HG02571 (cell line): ENCODE results near the gene RASSF1.
"Not testable (repeated sequence)": the region's sequence is repeated elsewhere in the genome, so short reads cannot be mapped to it uniquely, and the experiment has no call there.

Experiments used
- ATAC-seq: cut with Tn5 transposase; IDR thresholded peaks from one replicate; pipeline ENCODE4 v1.9.1; 2021; ENCODE audit warnings: mild to moderate bottlenecking, moderate library complexity; ENCODE audit not compliant: unreplicated experiment

Gene RASSF1

GRCh38 chr3:50325113-50325480 lies 15.5 kb downstream of the RASSF1 start:
- ATAC-seq = no peak

GRCh38 chr3:50324351-50325112 lies 16.1 kb downstream of the RASSF1 start:
- no peak for ATAC-seq

- no peak for ATAC-seq
Observed at GRCh38 chr3:50323614-50324199, 16.9 kb downstream of the RASSF1 start.

- no peak for ATAC-seq
Observed at GRCh38 chr3:50323092-50323600, 17.5 kb downstream of the RASSF1 start.

GRCh38 chr3:50322386-50323091 lies 18.1 kb downstream of the RASSF1 start, which contains the start of gene HYAL2:
TSS of gene HYAL2 (minus strand) at chr3:50322745. CDS start at chr3:50320489, 2,256 bp downstream.
- ATAC-seq = no peak

- ATAC-seq = no peak
Observed at GRCh38 chr3:50322115-50322385, 18.6 kb downstream of the RASSF1 start.

- ATAC-seq = peak; percentile 71
Observed at GRCh38 chr3:50321336-50322114, 19.1 kb downstream of the RASSF1 start.

- ATAC-seq = peak; percentile 49
Observed at GRCh38 chr3:50320853-50321335, 19.7 kb downstream of the RASSF1 start.

GRCh38 chr3:50319894-50320625 lies 20.6 kb downstream of the RASSF1 start:
- ATAC-seq = no peak

GRCh38 chr3:50319181-50319893 lies 21.3 kb downstream of the RASSF1 start:
- no peak for ATAC-seq

- ATAC-seq = no peak
Observed at GRCh38 chr3:50318615-50319014, 22.0 kb downstream of the RASSF1 start.

- no peak for ATAC-seq
Observed at GRCh38 chr3:50318163-50318562, 22.5 kb downstream of the RASSF1 start.

GRCh38 chr3:50317300-50317699 lies 23.3 kb downstream of the RASSF1 start:
- ATAC-seq = no peak

- no peak for ATAC-seq
Observed at GRCh38 chr3:50316657-50317242, 23.9 kb downstream of the RASSF1 start.

GRCh38 chr3:50314816-50315215 lies 25.8 kb downstream of the RASSF1 start:
- no peak for ATAC-seq

GRCh38 chr3:50314342-50314741 lies 26.3 kb downstream of the RASSF1 start:
- no peak for ATAC-seq

GRCh38 chr3:50312041-50312440 lies 28.6 kb downstream of the RASSF1 start:
- not testable (repeated sequence) for ATAC-seq

GRCh38 chr3:50304601-50305000 lies 36.0 kb downstream of the RASSF1 start:
- ATAC-seq = no peak
